Measurements from ENCODE around the gene AMOTL1.

GRCh38 chr11:94864506-94865045, 96.4 kb downstream of the AMOTL1 start:
- TF ChIP-seq POLR2A (IDR thresholded peaks at IDR 0.05) (no peak), CTCF (IDR thresholded peaks at IDR 0.05) (no peak)

All from adrenal gland (tissue), 5 donors.